ENCODE measurements around the gene NDUFV1.

The NDUFV1 gene

DNA sequence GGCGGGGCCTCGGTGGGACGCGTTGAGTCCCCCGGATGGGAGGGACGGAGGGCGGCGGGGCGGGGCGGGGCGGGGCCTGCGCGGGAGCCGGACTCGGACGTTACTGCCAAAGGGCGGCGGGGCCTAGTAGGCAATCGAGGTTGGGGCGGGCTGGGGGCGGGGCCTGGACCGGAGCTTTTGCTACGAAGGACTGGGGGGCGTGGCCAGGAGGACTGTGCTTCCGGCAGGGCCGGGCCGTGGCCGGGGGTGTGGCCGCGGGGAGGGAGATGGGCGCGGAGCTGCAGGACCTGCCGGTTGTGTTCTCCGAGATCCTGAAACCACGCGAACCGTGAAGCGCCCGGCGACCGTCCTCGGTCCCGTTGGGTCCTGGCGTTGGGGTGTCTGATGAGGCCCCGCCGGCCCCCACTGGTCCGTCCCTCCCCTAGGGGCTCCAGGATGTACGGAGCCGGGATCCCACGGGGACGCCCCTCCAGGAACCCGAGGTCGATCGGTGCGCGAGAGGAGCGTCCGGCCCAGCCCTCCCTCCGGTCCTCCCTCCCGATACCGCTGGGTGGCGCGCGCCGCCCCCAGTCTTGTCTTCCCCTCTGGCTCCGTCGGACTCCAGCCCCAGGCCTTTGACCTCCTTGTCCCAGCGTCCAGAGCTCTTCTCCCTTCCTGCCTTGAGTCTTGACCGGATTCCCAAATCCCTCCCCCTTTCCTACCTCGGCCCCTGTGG lies 23.6 kb downstream of the NDUFV1 start:
- Histone ChIP-seq H3K4me2 (ENCODE audit: low read length) (peak overlapping the region; percentile 96), H4K20me1 (ENCODE audit: control insufficient read depth, insufficient read depth, low read depth, low read length) (no peaks in the 10 kb centered on the region), H3K27ac (ENCODE audit: low read depth, low read length) (peak overlapping the region; percentile 75), H3K9me3 (ENCODE audit: control insufficient read depth, insufficient read depth, low read length) (no peaks in the 10 kb centered on the region), H3K27me3 (ENCODE audit: control insufficient read depth, low read length) (no peaks in the 10 kb centered on the region), H3K4me1 (ENCODE audit: control insufficient read depth, low read length) (peaks cover 30% of the 10 kb centered on the region), H3K4me3 (ENCODE audit: low read length) (peak overlapping the region; percentile 92), H3F3A (ENCODE audit: control insufficient read depth, insufficient read depth) (peaks cover 2% of the 10 kb centered on the region; the same call in 1 of the 2 replicates), H3K36me3 (ENCODE audit: control insufficient read depth, low read length) (peaks cover 6% of the 10 kb centered on the region; the same call in 1 of the 2 replicates), H3K79me2 (ENCODE audit: control insufficient read depth, low read length) (no peaks in the 10 kb centered on the region; the same call in none of the 2 replicates), H3K9me2 (replicated peaks; ENCODE audit: control insufficient read depth, low read length) (no peaks in the 10 kb centered on the region)
- no peak for TF ChIP-seq EZH2phosphoT487 (IDR thresholded peaks at IDR 0.05; ENCODE audit: borderline replicate concordance, low read length)
- TF ChIP-seq, protein P1, sequence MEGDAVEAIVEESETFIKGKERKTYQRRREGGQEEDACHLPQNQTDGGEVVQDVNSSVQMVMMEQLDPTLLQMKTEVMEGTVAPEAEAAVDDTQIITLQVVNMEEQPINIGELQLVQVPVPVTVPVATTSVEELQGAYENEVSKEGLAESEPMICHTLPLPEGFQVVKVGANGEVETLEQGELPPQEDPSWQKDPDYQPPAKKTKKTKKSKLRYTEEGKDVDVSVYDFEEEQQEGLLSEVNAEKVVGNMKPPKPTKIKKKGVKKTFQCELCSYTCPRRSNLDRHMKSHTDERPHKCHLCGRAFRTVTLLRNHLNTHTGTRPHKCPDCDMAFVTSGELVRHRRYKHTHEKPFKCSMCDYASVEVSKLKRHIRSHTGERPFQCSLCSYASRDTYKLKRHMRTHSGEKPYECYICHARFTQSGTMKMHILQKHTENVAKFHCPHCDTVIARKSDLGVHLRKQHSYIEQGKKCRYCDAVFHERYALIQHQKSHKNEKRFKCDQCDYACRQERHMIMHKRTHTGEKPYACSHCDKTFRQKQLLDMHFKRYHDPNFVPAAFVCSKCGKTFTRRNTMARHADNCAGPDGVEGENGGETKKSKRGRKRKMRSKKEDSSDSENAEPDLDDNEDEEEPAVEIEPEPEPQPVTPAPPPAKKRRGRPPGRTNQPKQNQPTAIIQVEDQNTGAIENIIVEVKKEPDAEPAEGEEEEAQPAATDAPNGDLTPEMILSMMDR (IDR thresholded peaks at IDR 0.05; ENCODE audit: low read depth, low read length, poor library complexity, severe bottlenecking) = peak; percentile 88

GRCh38 chr11:67630943-67631331 lies 24.2 kb downstream of the NDUFV1 start:
- Histone ChIP-seq H3K4me2 (ENCODE audit: low read length) (peak overlapping the region; percentile 96), H3K79me2 (ENCODE audit: control insufficient read depth, low read length) (no peaks in the 10 kb centered on the region; the same call in none of the 2 replicates), H3K36me3 (ENCODE audit: control insufficient read depth, low read length) (peaks cover 6% of the 10 kb centered on the region; the same call in 1 of the 2 replicates), H4K20me1 (ENCODE audit: control insufficient read depth, insufficient read depth, low read depth, low read length) (no peaks in the 10 kb centered on the region), H3K4me1 (ENCODE audit: control insufficient read depth, low read length) (peaks cover 30% of the 10 kb centered on the region), H3K27me3 (ENCODE audit: control insufficient read depth, low read length) (no peaks in the 10 kb centered on the region), H3F3A (ENCODE audit: control insufficient read depth, insufficient read depth) (no peaks in the 10 kb centered on the region), H3K4me3 (ENCODE audit: low read length) (peak overlapping the region; percentile 92), H3K27ac (ENCODE audit: low read depth, low read length) (peak overlapping the region; percentile 52; the same call in 1 of the 2 replicates), H3K9me2 (replicated peaks; ENCODE audit: control insufficient read depth, low read length) (no peaks in the 10 kb centered on the region), H3K9me3 (ENCODE audit: control insufficient read depth, insufficient read depth, low read length) (no peaks in the 10 kb centered on the region)
- no peak for TF ChIP-seq EZH2phosphoT487 (IDR thresholded peaks at IDR 0.05; ENCODE audit: borderline replicate concordance, low read length)
- TF ChIP-seq, protein P1 (IDR thresholded peaks at IDR 0.05; ENCODE audit: low read depth, low read length, poor library complexity, severe bottlenecking) = peak; percentile 12

DNA sequence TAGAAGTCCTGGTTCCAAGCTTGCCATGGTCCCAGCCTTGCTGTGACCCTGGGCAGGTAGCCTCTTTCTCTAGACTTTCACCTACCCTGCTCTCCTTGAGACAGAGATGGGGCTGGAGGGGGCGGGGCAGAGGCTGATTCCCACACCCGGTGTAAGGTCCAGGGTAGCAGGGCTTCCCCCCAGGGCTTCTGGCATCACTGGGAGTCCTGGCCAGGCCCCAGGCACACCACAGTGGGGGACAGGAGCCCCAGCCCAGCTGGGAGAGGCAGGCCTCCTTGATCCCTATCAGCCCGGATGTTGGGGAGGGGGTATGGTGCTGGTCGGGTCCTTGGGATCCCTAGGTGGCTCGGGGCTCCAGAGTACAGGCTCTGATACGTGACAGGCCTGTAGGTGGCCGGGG lies 24.7 kb downstream of the NDUFV1 start:
- Histone ChIP-seq H3K27ac (ENCODE audit: low read depth, low read length) (no peak overlapping the region), H3F3A (ENCODE audit: control insufficient read depth, insufficient read depth) (no peaks in the 10 kb centered on the region), H3K4me2 (ENCODE audit: low read length) (no peak overlapping the region), H3K9me3 (ENCODE audit: control insufficient read depth, insufficient read depth, low read length) (no peaks in the 10 kb centered on the region), H3K36me3 (ENCODE audit: control insufficient read depth, low read length) (peaks cover 6% of the 10 kb centered on the region; the same call in 1 of the 2 replicates), H3K27me3 (ENCODE audit: control insufficient read depth, low read length) (no peaks in the 10 kb centered on the region), H4K20me1 (ENCODE audit: control insufficient read depth, insufficient read depth, low read depth, low read length) (no peaks in the 10 kb centered on the region), H3K79me2 (ENCODE audit: control insufficient read depth, low read length) (no peaks in the 10 kb centered on the region; the same call in none of the 2 replicates), H3K4me3 (ENCODE audit: low read length) (no peak overlapping the region), H3K4me1 (ENCODE audit: control insufficient read depth, low read length) (peaks cover 30% of the 10 kb centered on the region), H3K9me2 (replicated peaks; ENCODE audit: control insufficient read depth, low read length) (no peaks in the 10 kb centered on the region)
- TF ChIP-seq EZH2phosphoT487 (IDR thresholded peaks at IDR 0.05; ENCODE audit: borderline replicate concordance, low read length) = no peak
- TF ChIP-seq, protein P1 (IDR thresholded peaks at IDR 0.05; ENCODE audit: low read depth, low read length, poor library complexity, severe bottlenecking) = no peak
